Lower lobe of right lung (tissue), 2 donors: Measurements from ENCODE around the gene DUSP12. TPM values are rescaled to one million over a fixed set of nuclear protein-coding genes. Genes with fewer than 3 reads are reported as not detected.

Experiments used
- ATAC-seq, 2 donors: fragments of 200-7000 bp; cut with Tn5 transposase; one replicate each; pipeline ENCODE4 v1.9.1; 2020 to 2022; ENCODE audit warnings: mild to moderate bottlenecking in 2 of 2, moderate library complexity in 2 of 2
- DNase-seq: peaks from one replicate; pipeline ENCODE4 v3.0.0-alpha.2; 2020
- H3K27ac ChIP-seq: fragments of 200-600 bp; one replicate; pipeline ENCODE4 v1.8.0; 2022
- H3K27me3 ChIP-seq: fragments of 200-600 bp; one replicate; pipeline ENCODE4 v1.8.0; 2022; ENCODE audit warnings: low read depth
- H3K36me3 ChIP-seq: fragments of 200-600 bp; one replicate; pipeline ENCODE4 v1.8.0; 2022; ENCODE audit warnings: mild to moderate bottlenecking
- H3K4me1 ChIP-seq: fragments of 200-600 bp; one replicate; pipeline ENCODE4 v1.8.0; 2022
- H3K4me3 ChIP-seq: fragments of 200-600 bp; one replicate; pipeline ENCODE4 v1.8.0; 2022; ENCODE audit warnings: mild to moderate bottlenecking
- H3K9me3 ChIP-seq: fragments of 200-600 bp; one replicate; pipeline ENCODE4 v1.8.0; 2022
- CTCF ChIP-seq: fragments of 200-600 bp; IDR thresholded peaks from one replicate; pipeline ENCODE4 v1.8.0; 2022; ENCODE audit warnings: antibody characterized with exemption, mild to moderate bottlenecking
- intact Hi-C: fragments of 100-400 bp; cut with DNase I; formaldehyde crosslinking; loops from one replicate; pipeline ENCODE4 v1.11.0; 2022
- total RNA-seq: library from RNA; stranded (reverse); fragmentation: NEBNext Ultra II Directional; extraction: Animal tissue kit (Norgen Biotek cat#: 25700); gene quantifications from one replicate; pipeline ENCODE4 v1.2.1, GENCODE V29; 2021
- donor health status: DM: no; HTN: yes; CAD: no; lungs with severe emphysema.

The DUSP12 gene
- total RNA-seq, 1 donor from 2014 or later: 16.4 TPM

DNA sequence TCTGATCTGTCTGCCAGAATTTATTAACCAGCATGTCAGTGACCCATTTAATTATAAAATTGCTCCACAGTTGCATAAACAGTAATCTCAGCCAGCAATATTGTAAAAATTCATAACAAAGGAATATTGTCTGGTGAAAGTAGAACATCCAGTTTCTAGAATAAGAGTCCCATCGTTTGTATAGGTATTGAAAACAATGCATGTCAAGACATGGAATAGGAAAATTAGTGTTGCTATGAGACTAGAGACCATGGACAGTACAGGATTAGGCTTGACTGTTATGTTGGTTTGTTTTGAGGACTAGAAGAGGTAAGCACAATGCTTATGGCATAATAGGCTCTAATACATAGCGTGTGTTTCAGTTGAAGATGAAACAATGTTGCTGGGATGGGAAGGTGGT lies 53.6 kb downstream of the DUSP12 start:
- intact Hi-C loops: no loop called here
- Histone ChIP-seq H3K27me3 (no peaks in the 10 kb centered on the region), H3K4me3 (no peak overlapping the region), H3K9me3 (no peaks in the 10 kb centered on the region), H3K27ac (no peak overlapping the region), H3K36me3 (peaks cover 45% of the 10 kb centered on the region), H3K4me1 (no peaks in the 10 kb centered on the region)
- no peak for ATAC-seq
- no peak for TF ChIP-seq CTCF
- no peak for DNase-seq

DNA sequence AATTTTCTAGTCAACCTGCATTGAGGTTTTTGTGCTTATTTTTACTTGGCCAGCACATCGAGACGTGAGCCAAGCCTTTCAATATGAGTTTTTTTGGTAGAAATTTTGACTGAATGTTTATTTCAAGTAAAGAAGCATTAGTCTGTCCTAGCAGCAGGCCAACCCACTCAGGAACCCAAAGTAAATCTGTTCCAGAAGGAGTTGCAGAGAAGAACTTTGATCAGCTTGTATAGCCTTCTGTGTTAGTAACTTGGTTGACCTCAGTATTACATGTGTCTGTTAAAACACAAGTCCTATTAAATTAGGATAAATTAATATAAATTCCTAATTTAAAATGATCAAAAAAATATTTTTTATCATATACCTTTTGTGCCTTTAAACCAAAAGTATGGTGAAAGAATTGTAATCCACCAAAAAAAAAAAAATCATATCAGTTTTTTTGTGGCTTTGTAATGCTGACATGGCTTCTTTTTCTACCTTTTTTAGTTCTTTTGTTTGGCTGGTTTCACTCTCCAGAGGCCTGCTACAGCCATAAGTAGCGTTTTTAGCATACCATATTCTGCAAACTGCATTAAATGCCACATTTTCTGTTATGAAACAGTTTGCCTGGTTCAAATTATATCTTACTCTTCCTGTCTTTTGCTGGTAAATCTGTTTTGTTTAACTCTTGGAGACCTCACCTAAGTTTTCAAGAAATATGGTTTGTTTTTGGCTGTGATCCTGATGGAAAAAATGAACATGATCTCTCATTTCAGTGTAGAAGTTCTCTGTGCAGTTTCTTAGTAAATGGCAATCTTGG lies 56.0 kb downstream of the DUSP12 start:
- no peak for DNase-seq
- Histone ChIP-seq H3K4me1 (no peaks in the 10 kb centered on the region), H3K27ac (no peak overlapping the region), H3K36me3 (peaks cover 43% of the 10 kb centered on the region), H3K9me3 (peaks cover 2% of the 10 kb centered on the region), H3K4me3 (no peak overlapping the region), H3K27me3 (no peaks in the 10 kb centered on the region)
- intact Hi-C loops: no loop called here
- no peak for TF ChIP-seq CTCF
- no peak for ATAC-seq

Other genes with a start within 250 kb of the DUSP12 start
- 223 TPM for gene FCGR2A, start 244.3 kb upstream of the DUSP12 start, total RNA-seq
- 13.0 TPM for gene HSPA6, start 225.2 kb upstream of the DUSP12 start, total RNA-seq
- 323 TPM for gene FCGR3A, start 200.0 kb upstream of the DUSP12 start, total RNA-seq
- 50.1 TPM for gene FCGR3B, start 118.6 kb upstream of the DUSP12 start, total RNA-seq
- gene FCGR2B, start 86.6 kb upstream of the DUSP12 start, total RNA-seq: 31.9 TPM
- gene FCRLA, start 42.6 kb upstream of the DUSP12 start, total RNA-seq: 0.32 TPM
- gene FCRLB, start 28.2 kb upstream of the DUSP12 start, total RNA-seq: 2.8 TPM
- gene ATF6, start 16.5 kb downstream of the DUSP12 start, total RNA-seq: 31.3 TPM